ENCODE results near the gene FOXL2.

GRCh38 chr3:138987181-138987580 lies 40.2 kb upstream of the FOXL2 start:
- TF ChIP-seq, protein P1, sequence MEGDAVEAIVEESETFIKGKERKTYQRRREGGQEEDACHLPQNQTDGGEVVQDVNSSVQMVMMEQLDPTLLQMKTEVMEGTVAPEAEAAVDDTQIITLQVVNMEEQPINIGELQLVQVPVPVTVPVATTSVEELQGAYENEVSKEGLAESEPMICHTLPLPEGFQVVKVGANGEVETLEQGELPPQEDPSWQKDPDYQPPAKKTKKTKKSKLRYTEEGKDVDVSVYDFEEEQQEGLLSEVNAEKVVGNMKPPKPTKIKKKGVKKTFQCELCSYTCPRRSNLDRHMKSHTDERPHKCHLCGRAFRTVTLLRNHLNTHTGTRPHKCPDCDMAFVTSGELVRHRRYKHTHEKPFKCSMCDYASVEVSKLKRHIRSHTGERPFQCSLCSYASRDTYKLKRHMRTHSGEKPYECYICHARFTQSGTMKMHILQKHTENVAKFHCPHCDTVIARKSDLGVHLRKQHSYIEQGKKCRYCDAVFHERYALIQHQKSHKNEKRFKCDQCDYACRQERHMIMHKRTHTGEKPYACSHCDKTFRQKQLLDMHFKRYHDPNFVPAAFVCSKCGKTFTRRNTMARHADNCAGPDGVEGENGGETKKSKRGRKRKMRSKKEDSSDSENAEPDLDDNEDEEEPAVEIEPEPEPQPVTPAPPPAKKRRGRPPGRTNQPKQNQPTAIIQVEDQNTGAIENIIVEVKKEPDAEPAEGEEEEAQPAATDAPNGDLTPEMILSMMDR (IDR thresholded peaks at IDR 0.05), result no peak
- TF ChIP-seq EP300 (IDR thresholded peaks at IDR 0.05; ENCODE audit: low read depth), result no peak
- TF ChIP-seq POLR2A (IDR thresholded peaks at IDR 0.05), result no peak
